ENCODE measurements around the gene MYO5B. TPM values are rescaled to one million over a fixed set of nuclear protein-coding genes. Genes with fewer than 3 reads are reported as not detected.

The MYO5B gene
- total RNA-seq, 4 donors from 2014 or later: 0.63 to 31.0 (median 13.0) TPM

DNA sequence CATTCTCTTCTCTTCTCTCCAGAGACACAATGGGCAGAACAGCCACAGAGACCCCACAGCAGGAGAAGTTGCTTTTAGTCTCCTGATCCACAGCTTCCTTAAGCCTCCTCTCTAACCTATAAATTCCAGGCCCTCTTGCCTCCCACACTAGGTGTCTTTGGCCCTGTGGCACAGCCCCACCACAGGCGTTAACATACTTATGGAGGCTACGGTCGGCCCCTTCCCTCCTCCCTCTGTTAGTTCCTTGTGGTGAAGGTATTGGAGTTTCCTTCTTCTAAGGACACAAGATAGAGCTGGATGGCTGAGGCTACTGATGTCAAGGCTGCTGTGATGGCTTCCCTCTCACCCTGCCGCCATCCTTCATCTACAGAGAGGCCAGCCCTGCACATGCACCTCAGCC is 258.1 kb downstream of the MYO5B start:
- no peak for TF ChIP-seq CTCF (IDR thresholded peaks at IDR 0.05)
- no peak for ATAC-seq (ENCODE audit: low FRiP score)
- no peak for DNase-seq (ENCODE audit: low spot score)

GRCh38 chr18:49935215-49935614 is 259.7 kb downstream of the MYO5B start:
- DNase-seq (ENCODE audit: low spot score): no peak
- no peak for ATAC-seq (ENCODE audit: low FRiP score)
- no peak for TF ChIP-seq CTCF (IDR thresholded peaks at IDR 0.05)

DNA sequence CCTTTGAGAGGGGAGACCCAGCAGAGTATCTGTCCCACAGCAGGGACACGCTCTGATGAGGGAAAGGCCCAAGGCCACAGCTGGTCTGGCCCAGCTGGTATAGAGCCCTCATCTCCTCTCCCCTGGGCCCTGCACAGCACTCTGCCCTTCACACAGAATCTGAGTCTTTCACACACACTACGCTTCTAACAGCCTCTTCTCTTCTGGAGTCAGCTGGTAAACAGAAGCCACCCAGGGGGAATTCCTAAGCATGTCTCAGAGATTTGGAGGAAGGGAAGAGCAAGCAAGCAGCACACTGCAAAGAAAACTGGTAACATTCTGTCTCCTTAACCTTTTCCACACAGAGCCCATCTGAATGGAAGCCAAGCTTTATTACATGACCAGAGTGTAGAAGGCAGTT is 260.5 kb downstream of the MYO5B start:
- ATAC-seq (ENCODE audit: low FRiP score): no peak

GRCh38 chr18:49933530-49934128 is 261.3 kb downstream of the MYO5B start:
- TF ChIP-seq CTCF (IDR thresholded peaks at IDR 0.05): no peak
- DNase-seq (ENCODE audit: low spot score): no peak
- peak; percentile 59 for ATAC-seq (ENCODE audit: low FRiP score)

More for the DNA sequence above, 260.5 kb downstream of the MYO5B start:
- no peak for TF ChIP-seq CTCF (IDR thresholded peaks at IDR 0.05)
- DNase-seq (ENCODE audit: low spot score): no peak

- DNase-seq (ENCODE audit: low spot score) (no peak), ATAC-seq (ENCODE audit: low FRiP score) (no peak)
- no peak for TF ChIP-seq CTCF (IDR thresholded peaks at IDR 0.05)
Observed at GRCh38 chr18:49931760-49932159, 263.2 kb downstream of the MYO5B start.

DNA sequence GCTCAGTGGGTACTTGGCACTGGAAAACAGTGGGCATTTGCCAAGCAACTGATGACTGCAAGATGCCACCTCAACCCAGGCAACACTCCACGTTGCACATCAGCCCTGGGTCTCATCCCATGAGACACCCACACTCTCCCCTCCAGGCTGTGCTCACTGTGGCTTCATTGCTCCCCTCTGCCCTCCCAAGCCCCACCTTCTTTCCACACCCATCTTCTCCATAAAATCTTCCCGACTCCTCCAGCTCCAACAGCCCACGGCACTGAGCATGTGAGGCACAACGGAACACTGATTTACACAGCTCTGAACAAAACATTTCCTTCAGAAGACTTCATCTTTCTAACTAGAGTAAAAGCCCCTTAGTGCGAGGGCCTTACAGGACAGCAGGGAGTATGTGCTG is 263.8 kb downstream of the MYO5B start:
- no peak for TF ChIP-seq CTCF (IDR thresholded peaks at IDR 0.05)
- DNase-seq (ENCODE audit: low spot score) (no peak), ATAC-seq (ENCODE audit: low FRiP score) (no peak)

GRCh38 chr18:49926106-49926745 is 268.7 kb downstream of the MYO5B start:
- TF ChIP-seq CTCF (IDR thresholded peaks at IDR 0.05): no peak
- DNase-seq (ENCODE audit: low spot score) (no peak), ATAC-seq (ENCODE audit: low FRiP score) (no peak)

All from omental fat pad (tissue), 4 donors.